DND-41 (cell line): ENCODE measurements around the gene IGSF22.

Experiments
- ATAC-seq: fragments of 200-7000 bp; cut with Tn5 transposase; 3 replicates; pipeline ENCODE4 v1.9.1; 2021; ENCODE audit warnings: low read depth; ENCODE audit not compliant: insufficient read depth
- DNase-seq: peaks from one replicate; pipeline ENCODE4 v3.0.0-alpha.2; 2020
- H2AFZ ChIP-seq: 2 replicates; pipeline ENCODE4 v1.6.0; 2012; ENCODE audit warnings: low read depth, low read length
- H3K27ac ChIP-seq: 2 replicates; pipeline ENCODE4 v1.5.1; 2012; ENCODE audit warnings: low read length, inconsistent platforms
- H3K27me3 ChIP-seq: fragments of 200-600 bp; sonication (generic); 2 replicates; pipeline ENCODE4 v1.6.0; 2012; ENCODE audit warnings: low read length, mild to moderate bottlenecking, inconsistent platforms; ENCODE audit not compliant: insufficient read depth, poor library complexity
- H3K36me3 ChIP-seq: 2 replicates; pipeline ENCODE4 v1.5.1; 2012; ENCODE audit warnings: low read length, inconsistent platforms; ENCODE audit not compliant: insufficient read depth
- H3K4me1 ChIP-seq: 2 replicates; pipeline ENCODE4 v1.5.1; 2012; ENCODE audit warnings: mild to moderate bottlenecking, low read length; ENCODE audit not compliant: insufficient read depth
- H3K4me2 ChIP-seq: 2 replicates; pipeline ENCODE4 v1.6.0; 2012; ENCODE audit warnings: mild to moderate bottlenecking, moderate library complexity, low read length, inconsistent platforms; ENCODE audit not compliant: insufficient read depth
- H3K4me3 ChIP-seq, 2 experiments: fragments of 200-600 bp in 1 of 2; shearing (Covaris generic) in 1 of 2; 2 replicates each; pipeline ENCODE4 v1.5.1; 2012 to 2016; ENCODE audit warnings: inconsistent platforms in 2 of 2, low read length in 2 of 2, mild to moderate bottlenecking in 2 of 2, low read depth in 1 of 2, moderate library complexity in 1 of 2
- H3K79me2 ChIP-seq: 2 replicates; pipeline ENCODE4 v1.6.0; 2012; ENCODE audit warnings: low read length, inconsistent platforms; ENCODE audit not compliant: insufficient read depth
- H3K9ac ChIP-seq: 2 replicates; pipeline ENCODE4 v1.6.0; 2012; ENCODE audit warnings: low read depth, mild to moderate bottlenecking, inconsistent platforms, low read length, moderate library complexity
- H3K9me3 ChIP-seq: 2 replicates; pipeline ENCODE4 v1.5.1; 2012; ENCODE audit warnings: low read length, moderate library complexity, mild to moderate bottlenecking, inconsistent platforms; ENCODE audit not compliant: insufficient read depth, severe bottlenecking
- H4K20me1 ChIP-seq: 2 replicates; pipeline ENCODE4 v1.6.0; 2012; ENCODE audit warnings: low read length; ENCODE audit not compliant: insufficient read depth
- EZH2 ChIP-seq: IDR thresholded peaks from 3 replicates; pipeline ENCODE4 v1.6.1; 2012; ENCODE audit warnings: borderline replicate concordance, low read depth, mild to moderate bottlenecking, moderate library complexity, low read length, inconsistent platforms; ENCODE audit not compliant: severe bottlenecking
- TF ChIP-seq, protein P1 (sequence below): IDR thresholded peaks from 2 replicates; pipeline ENCODE4 v1.5.1; 2012; ENCODE audit warnings: borderline replicate concordance, low read length, moderate library complexity, mild to moderate bottlenecking; ENCODE audit not compliant: poor library complexity, severe bottlenecking; ENCODE audit errors: extremely low read depth

Gene IGSF22

DNA sequence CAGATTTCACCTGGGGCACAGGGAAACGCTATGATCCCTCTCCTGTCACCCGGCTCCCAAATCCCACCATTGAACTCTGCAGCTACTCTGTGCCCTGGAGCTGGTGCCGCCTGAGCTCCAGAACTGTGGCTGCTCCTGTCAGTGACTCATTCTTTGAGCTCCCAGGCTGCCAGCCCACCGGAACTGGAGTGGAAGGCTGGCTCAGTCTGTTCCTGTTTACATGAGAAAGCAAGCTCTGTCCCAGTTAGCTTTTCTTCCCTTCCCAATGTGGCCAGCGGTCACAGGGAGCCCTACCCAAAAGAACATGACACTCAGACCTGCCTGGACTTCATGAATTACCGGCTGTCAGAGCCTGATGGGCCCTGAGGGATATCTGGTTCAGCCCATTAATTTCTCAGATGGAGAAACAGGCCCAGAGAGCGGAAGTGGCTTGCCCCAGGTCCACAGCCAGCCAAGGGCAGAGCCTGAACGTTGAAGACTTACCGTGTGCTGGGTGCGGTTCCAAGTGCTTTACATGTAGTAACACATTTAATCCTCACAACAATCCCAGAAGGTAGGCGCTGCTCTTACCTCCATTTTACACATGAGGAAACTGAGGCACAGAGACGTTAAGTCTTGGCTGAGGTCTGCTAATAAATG, 23.8 kb upstream of the IGSF22 start:
- no peaks in the 10 kb centered on the region for H3K4me1 ChIP-seq

DNA sequence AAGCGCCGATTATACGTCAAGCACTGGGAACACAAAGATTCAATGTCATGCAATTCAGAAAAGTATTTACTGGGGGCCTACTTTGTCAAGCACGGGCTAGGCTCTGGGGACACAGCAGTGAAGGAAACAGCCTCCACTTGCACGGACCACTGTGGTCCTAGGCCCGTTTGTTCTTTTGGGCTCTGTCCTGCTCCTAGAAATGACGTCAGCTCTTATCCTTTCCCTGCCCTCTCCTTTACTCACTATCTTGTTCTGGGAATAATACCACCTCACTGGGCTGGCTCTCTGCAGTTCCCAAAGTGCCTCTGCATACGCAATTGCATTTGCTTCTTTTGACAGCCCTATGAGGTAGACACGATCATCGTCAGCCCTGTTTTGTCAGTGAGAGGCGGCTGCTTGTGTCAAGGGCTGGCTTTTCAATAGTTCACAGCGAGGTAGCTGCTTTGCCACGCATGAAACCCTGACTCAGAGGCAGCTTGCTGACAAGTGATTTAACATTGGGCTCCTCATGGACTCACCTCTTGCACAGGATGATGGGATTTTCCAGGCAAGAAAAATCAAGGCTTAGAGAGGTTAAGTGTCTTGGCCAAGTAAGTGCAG, 22.9 kb upstream of the IGSF22 start:
- DNase-seq, result no peak
- H3K4me1 ChIP-seq, result no peaks in the 10 kb centered on the region
- no peaks in the 10 kb centered on the region for H3K9me3 ChIP-seq
- TF ChIP-seq, protein P1, sequence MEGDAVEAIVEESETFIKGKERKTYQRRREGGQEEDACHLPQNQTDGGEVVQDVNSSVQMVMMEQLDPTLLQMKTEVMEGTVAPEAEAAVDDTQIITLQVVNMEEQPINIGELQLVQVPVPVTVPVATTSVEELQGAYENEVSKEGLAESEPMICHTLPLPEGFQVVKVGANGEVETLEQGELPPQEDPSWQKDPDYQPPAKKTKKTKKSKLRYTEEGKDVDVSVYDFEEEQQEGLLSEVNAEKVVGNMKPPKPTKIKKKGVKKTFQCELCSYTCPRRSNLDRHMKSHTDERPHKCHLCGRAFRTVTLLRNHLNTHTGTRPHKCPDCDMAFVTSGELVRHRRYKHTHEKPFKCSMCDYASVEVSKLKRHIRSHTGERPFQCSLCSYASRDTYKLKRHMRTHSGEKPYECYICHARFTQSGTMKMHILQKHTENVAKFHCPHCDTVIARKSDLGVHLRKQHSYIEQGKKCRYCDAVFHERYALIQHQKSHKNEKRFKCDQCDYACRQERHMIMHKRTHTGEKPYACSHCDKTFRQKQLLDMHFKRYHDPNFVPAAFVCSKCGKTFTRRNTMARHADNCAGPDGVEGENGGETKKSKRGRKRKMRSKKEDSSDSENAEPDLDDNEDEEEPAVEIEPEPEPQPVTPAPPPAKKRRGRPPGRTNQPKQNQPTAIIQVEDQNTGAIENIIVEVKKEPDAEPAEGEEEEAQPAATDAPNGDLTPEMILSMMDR, result no peak
- no peak for TF ChIP-seq EZH2
- no peaks in the 10 kb centered on the region for H4K20me1 ChIP-seq
- H3K4me2 ChIP-seq, result no peak overlapping the region
- H3K27me3 ChIP-seq, result no peaks in the 10 kb centered on the region
- H3K9ac ChIP-seq, result no peak overlapping the region
- ATAC-seq, result no peak
- no peaks in the 10 kb centered on the region for H3K79me2 ChIP-seq
- H3K4me3 ChIP-seq, result no peak overlapping the region
- no peak overlapping the region for H2AFZ ChIP-seq
- H3K36me3 ChIP-seq, result no peaks in the 10 kb centered on the region
- no peak overlapping the region for H3K27ac ChIP-seq

More for the DNA sequence above, 23.8 kb upstream of the IGSF22 start:
- H3K4me3 ChIP-seq, result no peak overlapping the region
- H3K79me2 ChIP-seq, result no peaks in the 10 kb centered on the region
- ATAC-seq (no peak), DNase-seq (no peak)
- H2AFZ ChIP-seq, result no peak overlapping the region
- H3K27ac ChIP-seq, result no peak overlapping the region
- H3K36me3 ChIP-seq, result no peaks in the 10 kb centered on the region
- H3K9me3 ChIP-seq, result no peaks in the 10 kb centered on the region
- TF ChIP-seq EZH2, result no peak
- TF ChIP-seq, protein P1, result no peak
- H4K20me1 ChIP-seq, result no peaks in the 10 kb centered on the region
- H3K9ac ChIP-seq, result no peak overlapping the region
- no peaks in the 10 kb centered on the region for H3K27me3 ChIP-seq
- no peak overlapping the region for H3K4me2 ChIP-seq

DNA sequence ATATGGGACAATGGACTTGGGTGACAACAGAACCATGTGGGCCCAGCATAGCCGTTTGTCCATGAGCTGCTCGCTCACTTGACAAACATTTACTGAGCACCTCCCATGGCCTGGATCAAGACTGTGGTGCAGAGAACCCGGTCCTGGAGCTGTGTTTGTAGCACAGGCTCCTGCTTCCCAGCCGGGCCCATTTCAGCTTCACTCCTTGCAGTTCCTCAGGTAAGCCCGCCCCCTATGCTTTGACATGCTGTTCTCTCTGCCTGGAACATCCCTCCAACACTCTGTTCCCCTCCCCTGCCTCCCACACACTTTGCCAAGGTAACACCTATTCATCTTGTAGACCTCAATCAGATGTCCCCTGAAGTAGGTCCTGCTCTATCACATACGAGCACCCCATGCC, 19.3 kb upstream of the IGSF22 start:
- no peak for DNase-seq
- Histone ChIP-seq H3K27me3 (no peaks in the 10 kb centered on the region), H3K36me3 (no peaks in the 10 kb centered on the region)

More for the DNA sequence above, 19.3 kb upstream of the IGSF22 start:
- Histone ChIP-seq H3K4me2 (no peak overlapping the region), H3K4me3 (no peak overlapping the region), H3K27ac (no peak overlapping the region), H2AFZ (no peak overlapping the region), H3K79me2 (no peaks in the 10 kb centered on the region), H3K9ac (no peak overlapping the region), H3K9me3 (no peaks in the 10 kb centered on the region), H4K20me1 (no peaks in the 10 kb centered on the region), H3K4me1 (no peaks in the 10 kb centered on the region)
- TF ChIP-seq EZH2, result no peak
- TF ChIP-seq, protein P1, result no peak
- ATAC-seq, result no peak
